GF-D8 (cell line): ENCODE data around the gene NYNRIN.

ENCODE experiments used
- DNase-seq: peaks from one replicate; lab custom pipeline; 2025; lab: John Stamatoyannopoulos, UW

Gene NYNRIN

GRCh38 chr14:24392325-24393091 is 6.3 kb upstream of the NYNRIN start:
- DNase-seq, result no peak

DNA sequence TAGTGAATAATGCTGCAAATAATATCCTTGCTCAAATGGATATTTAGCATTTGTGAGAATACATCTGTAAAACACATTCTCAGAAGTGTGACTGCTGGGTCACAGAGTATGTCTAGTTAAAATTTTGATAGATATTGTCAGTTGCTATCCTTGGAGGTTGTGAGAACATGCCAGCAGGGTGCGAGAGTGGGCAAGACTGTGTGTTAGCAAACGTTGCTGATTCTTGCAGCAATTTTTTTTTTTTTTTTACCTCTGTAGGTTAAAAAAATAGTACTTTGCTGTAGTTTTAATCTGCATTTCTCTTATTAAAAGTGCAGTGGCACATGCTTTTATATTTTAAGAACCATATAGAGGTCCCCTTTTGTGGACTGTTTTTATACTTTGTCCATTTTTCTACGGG is 4.5 kb upstream of the NYNRIN start:
- DNase-seq, result no peak

DNA sequence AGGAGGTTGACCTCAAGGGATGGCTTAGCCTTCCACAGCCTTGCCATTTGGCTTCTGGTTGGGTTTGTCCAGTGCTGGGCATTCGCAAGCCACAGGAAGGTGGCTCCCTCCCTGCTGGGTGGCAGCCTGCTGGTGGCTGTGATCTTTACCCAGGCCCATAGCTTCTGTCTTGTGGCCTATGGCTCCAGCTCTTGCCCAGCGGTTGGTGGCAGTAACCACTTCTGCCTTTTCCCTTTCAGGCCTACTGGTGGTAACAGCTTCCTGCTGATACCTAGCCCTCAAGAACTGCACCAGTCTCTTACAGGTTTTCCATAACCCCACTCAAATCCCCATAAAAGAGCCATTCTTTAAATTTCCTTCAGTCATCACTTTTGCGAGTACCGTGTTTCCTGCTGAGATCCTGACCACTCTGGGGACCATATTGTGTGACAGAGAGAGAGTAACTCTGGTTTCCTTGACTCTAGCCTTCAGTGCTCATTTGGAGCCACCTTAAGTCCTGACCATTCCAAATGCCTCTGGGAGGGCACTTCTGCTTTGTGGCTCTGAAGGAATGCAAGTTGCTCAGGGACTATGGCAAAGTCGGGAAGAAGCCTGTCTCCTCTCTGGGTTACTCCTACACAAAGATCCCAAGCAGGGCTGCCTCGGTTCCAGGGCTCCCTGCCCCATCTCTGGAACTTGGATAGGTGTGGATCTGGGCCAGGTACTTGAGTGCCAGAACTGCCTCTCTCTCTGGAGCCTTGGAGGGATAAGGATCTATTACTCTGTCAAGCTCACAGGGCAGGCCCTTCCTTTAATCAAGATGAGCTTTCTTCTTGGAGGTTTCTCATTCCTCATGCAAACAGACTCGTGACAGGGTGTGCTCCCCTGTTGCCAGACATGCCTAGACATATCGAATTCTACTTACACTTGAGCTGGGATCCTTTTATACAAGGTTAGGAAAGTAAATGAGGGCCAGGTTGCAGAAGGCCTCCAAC is 2.9 kb upstream of the NYNRIN start:
- peak; percentile 28 for DNase-seq

DNA sequence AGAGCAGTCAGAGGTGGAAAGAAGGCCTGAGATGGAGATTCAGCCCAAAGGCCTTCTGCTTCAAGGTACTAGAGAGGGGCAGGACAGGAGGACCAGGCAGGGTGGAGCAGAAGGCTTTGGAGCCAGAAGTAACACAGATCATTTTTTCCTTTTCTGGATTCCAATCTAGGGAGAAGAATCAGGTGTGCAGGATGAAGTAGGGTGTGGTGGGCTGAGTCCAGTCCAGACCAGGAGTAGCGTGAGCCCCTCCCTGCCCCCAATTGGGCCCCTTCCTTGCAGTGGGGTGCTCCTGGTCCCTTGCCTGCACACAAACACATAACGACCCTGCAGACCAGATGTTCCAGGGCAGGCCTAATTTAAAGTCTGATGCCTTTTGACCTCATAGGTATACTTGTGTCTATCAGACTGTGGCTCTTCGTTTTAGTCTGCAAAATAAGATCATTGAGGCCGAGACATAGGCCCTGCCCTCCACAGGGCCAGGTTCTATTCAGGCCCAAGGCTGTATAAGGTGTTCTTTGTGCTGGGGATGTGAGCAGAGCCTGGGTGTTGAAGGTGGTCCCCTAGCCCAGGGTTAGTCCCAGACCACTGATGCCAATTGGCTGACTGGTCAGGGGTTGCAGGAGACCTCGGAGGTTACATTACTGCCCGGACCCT is 1.0 kb upstream of the NYNRIN start:
- DNase-seq, result no peak

DNA sequence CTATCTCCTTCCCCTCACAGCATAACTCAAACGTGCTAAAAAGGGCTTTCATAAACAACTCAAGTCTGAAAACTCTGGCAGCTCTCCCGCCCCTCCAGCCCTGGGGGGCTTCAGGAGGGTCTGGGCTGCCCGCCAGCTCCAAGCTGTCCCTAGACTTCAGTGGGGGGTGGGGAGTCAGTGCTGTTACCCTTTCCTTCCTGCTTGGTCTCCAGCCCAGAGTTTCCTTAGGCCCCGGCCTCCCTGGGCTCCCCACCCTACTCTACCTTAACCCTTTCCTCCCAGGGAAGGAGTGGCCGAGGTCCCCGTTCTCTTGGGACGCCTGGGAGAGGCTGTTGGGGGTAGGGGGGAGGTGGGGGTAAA is 530 bp upstream of the NYNRIN start:
- DNase-seq, result no peak

GRCh38 chr14:24399447-24399822 is 632 bp downstream of the NYNRIN start:
- no peak for DNase-seq

DNA sequence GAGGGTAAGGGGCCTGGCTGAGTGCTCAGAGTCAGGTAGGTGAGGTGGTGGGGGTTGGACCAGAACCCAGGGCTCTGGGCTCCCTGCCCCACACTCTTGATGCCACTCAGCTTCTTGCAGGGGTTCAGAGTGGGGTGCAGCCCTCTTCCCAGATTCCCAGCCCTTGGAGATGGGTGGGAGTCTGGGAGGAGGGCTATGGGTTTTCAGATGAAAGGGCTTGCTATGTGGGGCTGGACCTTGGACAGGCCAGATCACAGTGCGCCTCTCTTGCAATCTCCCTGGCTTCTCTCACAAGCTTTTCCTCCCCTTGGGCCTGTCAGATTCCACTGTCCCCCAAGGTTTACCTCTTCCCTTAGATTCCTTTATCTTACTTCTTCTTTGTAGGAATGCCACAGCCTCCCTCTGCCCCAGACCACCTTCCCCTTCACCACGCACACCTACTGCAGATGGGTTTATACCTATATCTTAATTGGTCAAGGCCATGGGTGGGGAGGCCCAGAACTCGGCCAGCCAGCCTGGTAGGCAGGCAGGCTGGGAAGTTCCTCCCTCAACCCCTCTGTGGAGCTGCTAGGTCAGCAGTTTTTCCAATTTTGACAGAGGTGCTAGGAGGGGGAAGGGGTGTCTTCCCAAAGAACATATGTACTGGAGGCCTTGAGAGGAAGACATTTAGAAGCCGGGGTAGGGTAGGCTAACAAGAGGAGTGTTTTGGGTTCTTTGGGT is 1.4 kb downstream of the NYNRIN start:
- no peak for DNase-seq

DNA sequence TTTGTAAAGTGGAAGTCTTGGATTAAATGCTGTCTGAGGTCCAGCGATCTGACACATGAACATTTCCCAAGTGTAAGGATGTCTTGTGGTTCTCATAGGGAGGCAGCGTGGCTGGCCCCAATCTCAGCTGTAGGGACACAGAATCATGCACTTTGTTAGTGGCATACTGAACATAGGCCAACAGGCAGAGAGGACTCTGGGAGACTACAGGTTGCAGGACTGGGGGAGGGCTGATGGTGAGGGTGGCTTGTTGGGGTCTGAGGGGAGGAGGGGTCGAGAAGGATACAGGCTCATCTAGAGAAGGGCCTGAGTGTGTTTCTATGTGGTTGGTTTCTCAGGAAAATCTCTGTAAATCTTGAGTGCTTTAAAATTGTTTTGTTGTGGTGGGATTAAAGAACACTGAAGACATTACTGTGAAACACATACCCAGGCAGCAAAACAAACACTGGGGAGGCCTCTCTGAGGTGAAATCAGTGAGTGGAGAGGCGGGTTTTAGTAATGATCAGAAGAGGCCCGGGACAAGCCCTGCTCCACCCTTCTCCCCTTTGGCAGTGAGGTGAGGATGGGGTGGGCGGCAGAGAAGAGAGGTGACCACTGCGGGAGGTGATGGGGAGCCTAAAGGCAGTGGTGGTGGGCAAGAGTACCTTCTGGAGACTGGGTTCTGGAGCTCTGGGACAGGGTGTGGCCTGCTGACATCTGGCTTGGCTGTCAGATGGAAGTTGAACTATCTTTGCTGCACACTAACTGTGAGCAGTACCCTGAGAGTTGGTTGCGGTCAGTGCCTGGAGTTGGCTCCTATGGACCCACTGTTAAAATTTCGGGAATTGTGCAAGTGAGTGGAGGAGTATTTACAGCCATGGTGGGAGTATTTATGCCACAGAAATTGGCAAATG is 3.3 kb downstream of the NYNRIN start:
- DNase-seq, result no peak

DNA sequence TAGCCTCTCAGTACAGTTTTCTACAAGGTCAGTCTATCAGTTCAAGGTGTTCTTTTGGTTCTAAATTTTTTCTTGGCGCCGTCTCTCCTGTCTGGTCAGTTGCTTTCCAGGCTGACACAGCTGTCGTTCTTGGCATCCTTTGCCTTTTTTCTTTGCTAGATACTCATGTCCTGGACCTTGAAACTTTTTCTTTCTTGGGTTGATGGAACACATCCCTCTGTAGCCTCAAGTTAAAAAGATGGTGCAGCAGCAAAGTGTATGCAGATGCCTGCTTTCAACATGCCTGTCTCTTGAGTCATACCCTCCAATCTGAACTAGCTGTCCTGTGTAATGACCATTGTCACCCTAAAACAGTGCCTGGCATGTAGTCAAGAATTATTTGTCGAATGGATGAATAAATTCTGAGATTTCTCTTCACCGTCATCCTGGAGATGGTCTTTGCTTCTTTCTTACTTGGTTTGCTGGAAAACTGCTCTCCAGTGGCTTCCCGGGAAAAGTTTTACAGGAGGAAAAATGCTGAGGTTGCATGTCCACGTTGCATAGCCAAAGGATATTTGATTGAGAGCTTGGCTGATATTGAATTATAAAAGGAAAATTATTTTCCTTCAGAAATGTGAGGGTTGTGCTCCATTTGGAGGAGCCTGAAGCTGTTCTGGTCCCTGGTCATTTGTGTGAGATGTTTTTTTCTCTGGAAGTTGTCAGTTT is 4.6 kb downstream of the NYNRIN start:
- no peak for DNase-seq

GRCh38 chr14:24404814-24405213 is 6.0 kb downstream of the NYNRIN start:
- no peak for DNase-seq

DNA sequence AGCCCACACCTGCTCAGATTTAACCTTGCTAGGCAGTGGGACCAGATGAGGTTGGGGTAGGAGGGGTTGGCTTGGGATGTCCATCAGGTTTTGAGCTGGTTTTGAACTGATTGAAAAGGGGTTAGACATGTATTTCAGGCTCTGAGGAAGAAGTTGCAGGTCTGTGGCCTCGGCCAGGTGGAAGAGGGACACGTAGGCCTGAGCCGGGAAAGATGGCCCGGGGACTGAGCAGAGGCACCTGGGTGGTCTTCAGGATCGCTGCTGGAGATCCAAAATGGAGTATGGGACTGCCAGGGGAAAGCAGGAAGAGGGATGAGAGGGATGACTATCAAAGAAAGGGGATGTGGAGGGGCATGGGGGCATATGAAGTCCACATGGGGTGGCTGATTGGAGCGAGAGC is 7.6 kb downstream of the NYNRIN start:
- no peak for DNase-seq

DNA sequence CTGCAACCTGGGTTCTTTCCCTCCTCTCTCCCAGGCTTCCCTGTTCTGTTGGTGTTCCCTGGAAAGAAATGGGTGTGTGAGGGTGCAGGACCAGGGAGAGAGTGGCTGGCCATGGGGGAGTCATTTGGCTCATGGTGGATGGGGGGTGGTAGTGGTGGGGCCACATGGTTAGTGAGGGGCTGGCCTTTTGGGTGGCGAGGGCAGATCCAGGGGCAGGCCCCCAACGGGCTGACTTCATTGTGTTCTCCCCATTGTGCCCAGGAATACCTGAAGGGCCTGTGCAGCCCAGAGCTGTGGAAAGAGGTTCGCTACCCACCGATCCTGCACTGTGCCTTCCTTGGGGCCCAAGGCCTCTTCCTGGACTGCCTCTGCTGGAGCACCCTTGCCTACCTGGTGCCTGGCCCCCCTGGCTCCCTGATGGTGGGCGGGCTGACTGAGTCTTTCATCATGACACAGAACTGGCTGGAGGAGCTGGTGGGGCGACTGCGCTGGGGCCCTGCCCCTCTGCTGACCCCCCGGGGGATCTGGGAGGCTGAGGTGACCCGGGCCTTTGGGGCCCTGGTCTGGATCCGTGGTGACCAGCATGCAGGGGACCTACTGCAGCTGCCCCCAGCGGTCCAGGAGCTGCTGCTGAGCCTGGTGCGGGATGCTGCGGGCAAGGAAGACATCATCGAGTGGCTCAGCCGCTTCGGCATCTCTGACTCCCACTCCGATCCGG is 9.0 kb downstream of the NYNRIN start:
- no peak for DNase-seq

- no peak for DNase-seq
Observed at GRCh38 chr14:24408764-24409163, 10.0 kb downstream of the NYNRIN start.

DNA sequence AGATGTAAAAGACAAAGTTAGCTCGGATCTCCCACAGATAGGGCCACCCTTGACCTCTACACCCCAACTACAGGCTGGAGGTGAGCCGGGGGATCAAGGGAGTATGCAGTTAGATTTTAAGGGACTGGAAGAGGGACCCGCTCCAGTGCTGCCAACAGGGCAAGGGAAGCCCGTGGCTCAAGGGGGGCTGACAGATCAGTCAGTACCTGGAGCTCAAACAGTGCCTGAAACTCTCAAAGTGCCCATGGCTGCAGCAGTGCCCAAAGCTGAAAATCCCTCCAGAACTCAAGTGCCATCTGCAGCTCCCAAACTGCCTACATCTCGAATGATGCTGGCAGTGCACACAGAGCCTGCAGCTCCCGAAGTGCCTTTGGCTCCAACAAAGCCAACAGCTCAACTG is 10.4 kb downstream of the NYNRIN start:
- no peak for DNase-seq

DNA sequence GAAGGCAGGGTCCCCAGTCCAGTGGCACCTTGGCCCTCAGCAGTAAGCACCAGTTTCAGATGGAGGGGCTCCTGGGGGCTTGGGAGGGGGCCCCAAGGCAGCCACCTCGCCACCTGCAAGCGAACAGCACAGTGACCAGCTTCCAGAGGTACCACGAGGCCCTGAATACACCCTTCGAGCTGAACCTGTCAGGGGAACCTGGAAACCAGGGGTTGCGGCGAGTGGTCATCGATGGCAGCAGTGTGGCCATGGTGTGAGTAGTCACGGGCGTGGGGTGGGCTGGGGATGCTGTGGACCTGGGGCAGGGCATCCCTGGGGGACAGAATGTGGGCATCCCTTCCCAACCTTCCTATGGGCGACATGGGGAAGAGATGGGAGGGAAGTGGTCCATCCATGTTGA is 11.2 kb downstream of the NYNRIN start:
- DNase-seq, result no peak

- no peak for DNase-seq
Observed at GRCh38 chr14:24411443-24412389, 12.9 kb downstream of the NYNRIN start.

DNA sequence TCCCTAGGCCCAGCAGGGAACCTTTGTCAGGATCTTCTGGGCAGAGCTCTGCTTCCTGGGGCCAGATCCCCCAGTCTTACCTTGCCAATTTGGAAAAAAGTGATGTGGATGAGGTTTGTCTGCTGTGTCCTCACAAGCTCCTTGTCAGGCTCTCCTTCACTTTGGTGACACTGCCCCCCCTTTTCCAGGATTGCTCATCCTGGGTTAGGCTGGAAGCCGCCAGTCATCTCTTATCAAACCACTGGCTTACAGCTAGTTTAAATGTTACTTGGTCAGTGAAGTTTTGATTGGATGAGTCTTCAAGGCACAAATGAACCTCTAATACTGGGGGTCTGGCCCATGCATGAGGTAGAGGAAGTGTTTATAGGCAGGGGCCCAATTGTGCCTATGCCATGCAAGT is 15.3 kb downstream of the NYNRIN start:
- no peak for DNase-seq

- DNase-seq, result no peak
Observed at GRCh38 chr14:24414732-24415420, 16.1 kb downstream of the NYNRIN start.
